A673 (cell line): Measurements from ENCODE around the gene AQP6.

Experiments used
- CTCF ChIP-seq: fragments of 300-800, 200-600 bp; sonication (generic); conservative IDR thresholded peaks from 2 replicates; pipeline ENCODE4 v1.5.1; 2017; ENCODE audit warnings: low read depth, mild to moderate bottlenecking, antibody characterized with exemption, low read length, moderate library complexity, mixed read lengths
- EZH2 ChIP-seq: fragments of 200-600 bp; sonication (generic); IDR thresholded peaks from 2 replicates; pipeline ENCODE4 v1.6.1; 2017; ENCODE audit warnings: borderline replicate concordance, low read depth, mild to moderate bottlenecking, mixed read lengths, antibody characterized with exemption, low read length; ENCODE audit not compliant: poor library complexity, severe bottlenecking

GRCh38 chr12:49970658-49971057 lies 2.1 kb upstream of the AQP6 start:
- TF ChIP-seq CTCF (no peak), EZH2 (no peak)
